K562 (cell line): ENCODE results near the gene EXOC6. TPM values are rescaled to one million over a fixed set of nuclear protein-coding genes. Genes with fewer than 3 reads are reported as not detected.

Source experiments
- ATAC-seq: fragments of 200-7000 bp; cut with Tn5 transposase; 3 replicates; pipeline ENCODE4 v1.9.1; 2020; ENCODE audit warnings: moderate library complexity
- BruUV-seq: library from RNA; stranded (reverse); fragments of 400-500 nt; replicated peaks from 2 replicates; lab custom pipeline; 2021; lab: Mats Ljungman, UMichigan
- CTCF ChIA-PET: fragments of 300-600 bp; formaldehyde crosslinking; extraction: SDS; loops from one replicate; lab custom pipeline; 2021; ENCODE audit warnings: low intra/inter-chr PET ratio; lab: Yijun Ruan, JAX
- POLR2A ChIA-PET: fragments of 300-600, 350-650 bp; sonication (Branson Sonifier 250); formaldehyde crosslinking; extraction: SDS; loops from one replicate; lab custom pipeline; 2021; ENCODE audit warnings: antibody characterized with exemption, inconsistent platforms; lab: Yijun Ruan, JAX
- DNase-seq, 4 experiments: peaks; one replicate each; pipeline versions ENCODE4 v3.0.0 to v3.0.0-alpha.2; 2011 to 2018; ENCODE audit warnings: low spot score in 3 of 4, mixed read lengths in 3 of 4; ENCODE audit errors: extremely low read depth in 1 of 4
- FAIRE-seq: peaks from 2 replicates; lab custom pipeline; 2011; peaks lifted over from hg19 to GRCh38; lab: Jason Lieb, UNC
- H2AFZ ChIP-seq: 2 replicates; pipeline ENCODE4 v1.6.0; 2011; ENCODE audit warnings: low read depth, low read length, control low read depth, inconsistent platforms
- H3K27ac ChIP-seq: fragments of 200-600 bp; 3 replicates; pipeline ENCODE4 v1.8.0; 2011; ENCODE audit warnings: low read depth, mild to moderate bottlenecking, control low read depth, inconsistent platforms, low read length, moderate library complexity, mixed read lengths; ENCODE audit errors: extremely low read depth
- H3K27me3 ChIP-seq, 2 experiments: fragments of 300-600 bp in 1 of 2; 2 replicates in 1 of 2; 3 replicates in 1 of 2; pipeline versions ENCODE4 v1.6.0 to v1.8.0; 2011; ENCODE audit warnings: inconsistent platforms in 2 of 2, low read length in 2 of 2, mild to moderate bottlenecking in 1 of 2, mixed read lengths in 1 of 2, moderate library complexity in 1 of 2; ENCODE audit not compliant: control insufficient read depth in 2 of 2, insufficient read depth in 2 of 2
- H3K36me3 ChIP-seq: fragments of 300-600 bp; 3 replicates; pipeline ENCODE4 v1.8.0; 2011; ENCODE audit warnings: mild to moderate bottlenecking, low read length, inconsistent platforms; ENCODE audit not compliant: control insufficient read depth, insufficient read depth
- H3K4me1 ChIP-seq, 2 experiments: fragments of 200-600 bp in 1 of 2; replicated peaks in 1 of 2; 2 replicates in 1 of 2; 3 replicates in 1 of 2; pipeline versions ENCODE4 v1.5.1 to v1.8.0; 2011; ENCODE audit warnings: inconsistent platforms in 2 of 2, low read length in 2 of 2, mild to moderate bottlenecking in 1 of 2, mixed read lengths in 1 of 2, moderate library complexity in 1 of 2; ENCODE audit not compliant: control insufficient read depth in 2 of 2, insufficient read depth in 2 of 2
- H3K4me2 ChIP-seq: 2 replicates; pipeline ENCODE4 v1.6.1; 2011; ENCODE audit warnings: low read length, control low read depth, inconsistent platforms, mixed read lengths; ENCODE audit not compliant: insufficient read depth
- H3K4me3 ChIP-seq: fragments of 200-600 bp; sonication (generic), shearing (Covaris generic); 2 replicates; pipeline ENCODE4 v1.5.1; 2016; ENCODE audit warnings: control low read depth, inconsistent platforms
- H3K79me2 ChIP-seq: fragments of 200-600 bp; 3 replicates; pipeline ENCODE4 v1.8.0; 2011; ENCODE audit warnings: low read length, inconsistent platforms; ENCODE audit not compliant: control insufficient read depth, insufficient read depth
- H3K9ac ChIP-seq, 2 experiments: 2 replicates each; pipeline versions ENCODE4 v1.6.0 to v1.6.1; 2011; ENCODE audit warnings: low read depth in 2 of 2, low read length in 2 of 2, control low read depth in 1 of 2, inconsistent platforms in 1 of 2, mild to moderate bottlenecking in 1 of 2, mixed read lengths in 1 of 2; ENCODE audit not compliant: insufficient read depth in 1 of 2
- H3K9me1 ChIP-seq: one replicate; pipeline ENCODE4 v1.6.0; 2011; ENCODE audit warnings: inconsistent platforms, mild to moderate bottlenecking, low read length, moderate library complexity; ENCODE audit not compliant: control insufficient read depth, insufficient read depth
- H3K9me3 ChIP-seq: replicated peaks from 2 replicates; pipeline ENCODE4 v1.5.1; 2011; ENCODE audit warnings: low read depth, low read length, inconsistent platforms; ENCODE audit not compliant: control insufficient read depth, insufficient read depth
- H4K20me1 ChIP-seq: replicated peaks from 2 replicates; pipeline ENCODE4 v1.6.1; 2011; ENCODE audit warnings: low read length, inconsistent platforms, mixed read lengths; ENCODE audit not compliant: control insufficient read depth, insufficient read depth
- ZNF764 ChIP-seq: fragments of 250-450 bp; sonication (Bioruptor Pico); IDR thresholded peaks from 2 replicates; pipeline ENCODE4 v1.4.0; 2020; ENCODE audit warnings: low read depth, mild to moderate bottlenecking, moderate library complexity
- WGBS: fragments of 100-300 bp; shearing (Covaris generic); methylation state at CpG from one replicate; pipeline ENCODE4 v1.1.6; 2016; ENCODE audit warnings: low coverage, mixed read lengths; ENCODE audit not compliant: insufficient coverage; ENCODE audit errors: missing lambda C conversion rate; 5-methylcytosine and 5-hydroxymethylcytosine counted together
- in situ Hi-C: fragments of 300-500 bp; cut with MboI; formaldehyde crosslinking; loops from 4 replicates; pipeline ENCODE4 v1.15.0; 2018; ENCODE audit warnings: inconsistent platforms, mixed read lengths
- intact Hi-C: fragments of 100-400 bp; cut with micrococcal nuclease; formaldehyde crosslinking; loops from 2 replicates; pipeline ENCODE4 v1.14.2; 2022
- polyA plus RNA-seq, 8 experiments: library from polyadenylated mRNA; depleted of rRNA in 4 of 8; stranded (reverse) in 5 of 8; unstranded in 3 of 8; fragments of >200 nt; fragmentation: Nextera tagmentation in 2 of 8; fragmentation: Illumina TruSeq in 1 of 8; extraction: Ambion mirVana in 2 of 8; extraction: Trizol in 1 of 8; gene quantifications; 2 replicates each; pipeline versions ENCODE4 v1.2.1 to v1.2.3, GENCODE V29; 2011 to 2014; ENCODE audit warnings: inconsistent platforms in 1 of 8, missing spikeins in 1 of 8
- total RNA-seq, 7 experiments: library from RNA; depleted of rRNA in 6 of 7; stranded (reverse); fragments of >200 nt in 6 of 7; fragmentation: Illumina TruSeq in 2 of 7; extraction: Trizol in 2 of 7; gene quantifications; 2 replicates each; pipeline versions ENCODE4 v1.2.1 to v1.2.3, GENCODE V29; 2011 to 2021; ENCODE audit warnings: low replicate concordance in 1 of 7
- TF ChIP-seq, protein P1 (sequence below): sonication (generic); formaldehyde crosslinking; IDR thresholded peaks from 2 replicates; pipeline ENCODE4 v1.8.1; 2023; ENCODE audit warnings: mild to moderate bottlenecking, missing genetic modification reagents

Gene EXOC6
- total and polyA plus RNA-seq, 9 of the 15 experiments (the other 6 are each of a cell fraction or from before 2014, with no cell fraction given), result 13.9 to 42.8 (median 24.9) TPM

DNA sequence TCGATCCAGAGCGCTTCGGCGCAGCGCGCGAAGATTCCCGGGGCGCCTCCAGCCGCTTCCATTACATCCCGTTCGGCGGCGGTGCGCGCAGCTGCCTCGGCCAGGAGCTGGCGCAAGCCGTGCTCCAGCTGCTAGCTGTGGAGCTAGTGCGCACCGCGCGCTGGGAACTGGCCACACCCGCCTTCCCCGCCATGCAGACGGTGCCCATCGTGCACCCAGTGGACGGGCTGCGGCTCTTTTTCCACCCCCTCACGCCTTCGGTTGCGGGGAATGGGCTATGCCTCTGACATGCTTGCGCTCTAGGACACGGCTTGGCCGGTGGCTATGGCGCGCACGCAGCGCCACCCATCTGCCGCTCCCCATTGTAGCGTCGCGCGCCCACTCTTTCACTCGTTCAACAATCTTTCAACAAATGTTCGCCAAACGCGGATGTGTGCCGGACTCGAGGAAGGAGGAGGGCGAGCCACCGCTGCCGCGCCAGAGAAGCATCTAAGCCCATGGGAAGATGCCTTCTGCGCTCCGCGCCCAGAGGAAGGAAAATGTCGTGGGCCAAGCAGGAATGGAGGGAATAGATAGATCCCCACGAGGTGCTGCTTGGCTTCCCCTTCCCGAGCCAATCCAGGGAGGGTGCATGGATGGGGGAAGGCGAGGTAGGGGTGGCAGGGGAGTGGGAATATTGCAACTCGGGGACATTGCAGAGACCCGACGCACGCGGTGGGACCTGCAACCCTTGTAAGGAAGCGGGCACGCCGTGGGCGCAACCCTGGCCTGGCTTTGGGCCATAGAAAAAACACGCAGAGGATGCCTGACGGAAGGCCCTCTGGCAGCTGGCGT is 220.3 kb downstream of the EXOC6 start:
- 94% methylated on average over 28 of the region's 73 CpGs for WGBS
- FAIRE-seq, result no peak
- CTCF ChIA-PET, result no interaction called here

More for the DNA sequence above, 220.3 kb downstream of the EXOC6 start:
- Histone ChIP-seq H2AFZ (no peak overlapping the region), H3K4me2 (no peak overlapping the region), H3K27ac (no peak overlapping the region), H3K36me3 (0 out of 3 replicates have a peak, but pooled peaks cover 3% of the 10 kb centered on the region), H3K79me2 (no peaks in the 10 kb centered on the region), H4K20me1 (no peaks in the 10 kb centered on the region), H3K4me1 (peaks cover 25 to 50% of the 10 kb centered on the region in 2 experiments; a peak in 4 of 5 replicates), H3K4me3 (no peak overlapping the region), H3K27me3 (no peaks in the 10 kb centered on the region), H3K9me3 (no peaks in the 10 kb centered on the region), H3K9ac (no peak overlapping the region; a peak in 1 of 4 replicates), H3K9me1 (no peaks in the 10 kb centered on the region)
- no TSS peak for BruUV-seq
- in situ Hi-C loops (no loop called here), intact Hi-C loops (no loop called here)
- TF ChIP-seq, protein P1, sequence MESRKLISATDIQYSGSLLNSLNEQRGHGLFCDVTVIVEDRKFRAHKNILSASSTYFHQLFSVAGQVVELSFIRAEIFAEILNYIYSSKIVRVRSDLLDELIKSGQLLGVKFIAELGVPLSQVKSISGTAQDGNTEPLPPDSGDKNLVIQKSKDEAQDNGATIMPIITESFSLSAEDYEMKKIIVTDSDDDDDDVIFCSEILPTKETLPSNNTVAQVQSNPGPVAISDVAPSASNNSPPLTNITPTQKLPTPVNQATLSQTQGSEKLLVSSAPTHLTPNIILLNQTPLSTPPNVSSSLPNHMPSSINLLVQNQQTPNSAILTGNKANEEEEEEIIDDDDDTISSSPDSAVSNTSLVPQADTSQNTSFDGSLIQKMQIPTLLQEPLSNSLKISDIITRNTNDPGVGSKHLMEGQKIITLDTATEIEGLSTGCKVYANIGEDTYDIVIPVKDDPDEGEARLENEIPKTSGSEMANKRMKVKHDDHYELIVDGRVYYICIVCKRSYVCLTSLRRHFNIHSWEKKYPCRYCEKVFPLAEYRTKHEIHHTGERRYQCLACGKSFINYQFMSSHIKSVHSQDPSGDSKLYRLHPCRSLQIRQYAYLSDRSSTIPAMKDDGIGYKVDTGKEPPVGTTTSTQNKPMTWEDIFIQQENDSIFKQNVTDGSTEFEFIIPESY (CRISPR knock-in tag), result peak; percentile 55
- TF ChIP-seq ZNF764 (CRISPR knock-in tag), result no peak
- DNase-seq (no peak), ATAC-seq (no peak)
- POLR2A ChIA-PET, result no interaction called here
